WTC11 (cell line): Measurements from ENCODE around the gene AKAP13. TPM values are rescaled to one million over a fixed set of nuclear protein-coding genes. Genes with fewer than 3 reads are reported as not detected.

Experiments
- ATAC-seq: fragments of 200-7000 bp; cut with Tn5 transposase; 2 replicates; pipeline ENCODE4 v1.10.0; 2021; ENCODE audit warnings: mild to moderate bottlenecking, moderate library complexity
- CTCF ChIA-PET: fragments of 300-600 bp; sonication (Branson Sonifier 250); formaldehyde crosslinking; loops from one replicate; lab custom pipeline; 2021; ENCODE audit warnings: antibody characterized with exemption; lab: Charles Lee
- POLR2A ChIA-PET: fragments of 350-600 bp; sonication (Branson Sonifier 250); formaldehyde crosslinking; loops from one replicate; lab custom pipeline; 2021; ENCODE audit warnings: antibody characterized with exemption; lab: Charles Lee
- DNase-seq: peaks from one replicate; pipeline ENCODE4 v3.0.0; 2021; ENCODE audit warnings: low spot score
- H3K27ac Mint-ChIP-seq: 2 replicates; pipeline ENCODE4 v1.8.0; 2021; ENCODE audit warnings: mixed read lengths
- H3K27me3 Mint-ChIP-seq: 2 replicates; pipeline ENCODE4 v1.8.0; 2021; ENCODE audit warnings: low read depth, mild to moderate bottlenecking, moderate library complexity, mixed read lengths
- H3K36me3 Mint-ChIP-seq: 2 replicates; pipeline ENCODE4 v1.8.0; 2021; ENCODE audit warnings: mixed read lengths
- H3K4me1 Mint-ChIP-seq: 2 replicates; pipeline ENCODE4 v1.8.0; 2022; ENCODE audit warnings: mixed read lengths
- H3K4me3 Mint-ChIP-seq: 2 replicates; pipeline ENCODE4 v1.8.0; 2021; ENCODE audit warnings: mild to moderate bottlenecking, moderate library complexity, mixed read lengths
- H3K9me3 Mint-ChIP-seq: 2 replicates; pipeline ENCODE4 v1.8.0; 2021; ENCODE audit warnings: mixed read lengths
- ATF1 ChIP-seq: sonication (generic); formaldehyde crosslinking; IDR thresholded peaks from 2 replicates; pipeline ENCODE4 v1.8.1; 2023; ENCODE audit warnings: mild to moderate bottlenecking, moderate library complexity, missing genetic modification reagents
- ELF4 ChIP-seq: sonication (generic); formaldehyde crosslinking; IDR thresholded peaks from 2 replicates; pipeline ENCODE4 v1.8.1; 2022; ENCODE audit warnings: low read depth, mild to moderate bottlenecking, moderate library complexity, missing genetic modification reagents
- FOXJ3 ChIP-seq: sonication (generic); formaldehyde crosslinking; IDR thresholded peaks from 2 replicates; pipeline ENCODE4 v1.9.0; 2021; ENCODE audit warnings: missing genetic modification reagents, mild to moderate bottlenecking, borderline replicate concordance
- FOXP1 ChIP-seq: sonication (generic); formaldehyde crosslinking; IDR thresholded peaks from 2 replicates; pipeline ENCODE4 v1.8.0; 2022; ENCODE audit warnings: missing genetic modification reagents, mild to moderate bottlenecking, moderate library complexity, borderline replicate concordance
- FOXP4 ChIP-seq: sonication (generic); formaldehyde crosslinking; IDR thresholded peaks from 2 replicates; pipeline ENCODE4 v1.8.0; 2022; ENCODE audit warnings: mild to moderate bottlenecking, missing genetic modification reagents
- IRF2 ChIP-seq: sonication (generic); formaldehyde crosslinking; IDR thresholded peaks from 2 replicates; pipeline ENCODE4 v1.8.0; 2022; ENCODE audit warnings: low read depth, missing genetic modification reagents, borderline replicate concordance
- KAT7 ChIP-seq: sonication (generic); formaldehyde crosslinking; IDR thresholded peaks from 2 replicates; pipeline ENCODE4 v1.8.1; 2023; ENCODE audit warnings: missing genetic modification reagents, mild to moderate bottlenecking, borderline replicate concordance
- NFATC4 ChIP-seq: fragments of 250-450 bp; sonication (Bioruptor Pico); IDR thresholded peaks from 2 replicates; pipeline ENCODE4 v1.9.0; 2021; ENCODE audit warnings: mild to moderate bottlenecking
- NFE2L1 ChIP-seq: sonication (generic); formaldehyde crosslinking; IDR thresholded peaks from 2 replicates; pipeline ENCODE4 v1.8.1; 2023; ENCODE audit warnings: missing genetic modification reagents
- NR2C2 ChIP-seq: sonication (generic); formaldehyde crosslinking; IDR thresholded peaks from 2 replicates; pipeline ENCODE4 v1.8.0; 2022; ENCODE audit warnings: mild to moderate bottlenecking, missing genetic modification reagents
- SOX15 ChIP-seq: fragments of 250-450 bp; sonication (Bioruptor Pico); IDR thresholded peaks from 2 replicates; pipeline ENCODE4 v1.9.0; 2021; ENCODE audit warnings: mild to moderate bottlenecking
- TCF7 ChIP-seq: sonication (generic); formaldehyde crosslinking; IDR thresholded peaks from 2 replicates; pipeline ENCODE4 v1.8.0; 2022; ENCODE audit warnings: mild to moderate bottlenecking, low read depth, missing genetic modification reagents, moderate library complexity
- ZBTB21 ChIP-seq: sonication (generic); formaldehyde crosslinking; IDR thresholded peaks from 2 replicates; pipeline ENCODE4 v1.8.1; 2023; ENCODE audit warnings: mild to moderate bottlenecking, missing genetic modification reagents, borderline replicate concordance
- ZNF232 ChIP-seq: sonication (generic); formaldehyde crosslinking; IDR thresholded peaks from 2 replicates; pipeline ENCODE4 v1.8.0; 2022; ENCODE audit warnings: mild to moderate bottlenecking, missing genetic modification reagents
- ZNF263 ChIP-seq: sonication (generic); formaldehyde crosslinking; IDR thresholded peaks from 2 replicates; pipeline ENCODE4 v1.8.1; 2022; ENCODE audit warnings: low read depth, mild to moderate bottlenecking, moderate library complexity, missing genetic modification reagents
- ZNF512 ChIP-seq: sonication (generic); formaldehyde crosslinking; IDR thresholded peaks from 2 replicates; pipeline ENCODE4 v1.8.1; 2022; ENCODE audit warnings: missing genetic modification reagents, borderline replicate concordance
- ZNF532 ChIP-seq: fragments of 250-450 bp; sonication (Bioruptor Pico); IDR thresholded peaks from 2 replicates; pipeline ENCODE4 v1.9.0; 2021; ENCODE audit warnings: mild to moderate bottlenecking, borderline replicate concordance
- ZSCAN18 ChIP-seq: fragments of 250-450 bp; sonication (Bioruptor Pico); IDR thresholded peaks from 2 replicates; pipeline ENCODE4 v2.1.2; 2022; ENCODE audit warnings: mild to moderate bottlenecking, moderate library complexity
- total RNA-seq: library from RNA; stranded (reverse); gene quantifications from 3 replicates; pipeline ENCODE4 v1.2.3, GENCODE V29; 2021
- TF ChIP-seq, protein P1 (sequence below): sonication (generic); formaldehyde crosslinking; IDR thresholded peaks from 2 replicates; pipeline ENCODE4 v1.8.1; 2022; ENCODE audit warnings: low read depth, mild to moderate bottlenecking, moderate library complexity, missing genetic modification reagents, borderline replicate concordance
- TF ChIP-seq, protein P2 (sequence below): sonication (generic); formaldehyde crosslinking; IDR thresholded peaks from 2 replicates; pipeline ENCODE4 v1.8.1; 2023; ENCODE audit warnings: mild to moderate bottlenecking, missing genetic modification reagents
- TF ChIP-seq, protein P3 (sequence below): sonication (generic); formaldehyde crosslinking; IDR thresholded peaks from 2 replicates; pipeline ENCODE4 v1.8.0; 2022; ENCODE audit warnings: missing genetic modification reagents

AKAP13 gene
- total RNA-seq, 1 experiment from 2014 or later = 50.3 TPM

GRCh38 chr15:85474700-85475316 lies 94.4 kb downstream of the AKAP13 start (continued):
- TF ChIP-seq ZNF532 = no peak

GRCh38 chr15:85475317-85475701 lies 94.9 kb downstream of the AKAP13 start:
- DNase-seq (no peak), ATAC-seq (no peak)
- ChIA-PET POLR2A (no interaction called here), CTCF (interaction anchor here (0.9 to 1.6 kb wide), 2 partner anchors 11 to 144 kb away, joined by 3 to 6 read pairs; no protein-coding TSS in a partner anchor)
- no peak overlapping the region for H3K27ac Mint-ChIP-seq
- no peak overlapping the region for H3K4me3 Mint-ChIP-seq
- H3K27me3 Mint-ChIP-seq = no peaks in the 10 kb centered on the region
- H3K9me3 Mint-ChIP-seq = no peaks in the 10 kb centered on the region
- TF ChIP-seq ZBTB21 (CRISPR knock-in tag) = no peak
- no peak for TF ChIP-seq ZNF232 (CRISPR knock-in tag)
- TF ChIP-seq, protein P1, sequence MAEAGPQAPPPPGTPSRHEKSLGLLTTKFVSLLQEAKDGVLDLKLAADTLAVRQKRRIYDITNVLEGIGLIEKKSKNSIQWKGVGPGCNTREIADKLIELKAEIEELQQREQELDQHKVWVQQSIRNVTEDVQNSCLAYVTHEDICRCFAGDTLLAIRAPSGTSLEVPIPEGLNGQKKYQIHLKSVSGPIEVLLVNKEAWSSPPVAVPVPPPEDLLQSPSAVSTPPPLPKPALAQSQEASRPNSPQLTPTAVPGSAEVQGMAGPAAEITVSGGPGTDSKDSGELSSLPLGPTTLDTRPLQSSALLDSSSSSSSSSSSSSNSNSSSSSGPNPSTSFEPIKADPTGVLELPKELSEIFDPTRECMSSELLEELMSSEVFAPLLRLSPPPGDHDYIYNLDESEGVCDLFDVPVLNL = no peak
- no peak for TF ChIP-seq ATF1 (CRISPR knock-in tag)
- no peak for TF ChIP-seq ZNF263
- TF ChIP-seq, protein P2, sequence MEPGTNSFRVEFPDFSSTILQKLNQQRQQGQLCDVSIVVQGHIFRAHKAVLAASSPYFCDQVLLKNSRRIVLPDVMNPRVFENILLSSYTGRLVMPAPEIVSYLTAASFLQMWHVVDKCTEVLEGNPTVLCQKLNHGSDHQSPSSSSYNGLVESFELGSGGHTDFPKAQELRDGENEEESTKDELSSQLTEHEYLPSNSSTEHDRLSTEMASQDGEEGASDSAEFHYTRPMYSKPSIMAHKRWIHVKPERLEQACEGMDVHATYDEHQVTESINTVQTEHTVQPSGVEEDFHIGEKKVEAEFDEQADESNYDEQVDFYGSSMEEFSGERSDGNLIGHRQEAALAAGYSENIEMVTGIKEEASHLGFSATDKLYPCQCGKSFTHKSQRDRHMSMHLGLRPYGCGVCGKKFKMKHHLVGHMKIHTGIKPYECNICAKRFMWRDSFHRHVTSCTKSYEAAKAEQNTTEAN = no peak
- TF ChIP-seq FOXJ3 = no peak
- TF ChIP-seq ZSCAN18 (CRISPR knock-in tag) = no peak
- no peak for TF ChIP-seq IRF2 (CRISPR knock-in tag)
- no peak for TF ChIP-seq TCF7
- no peak for TF ChIP-seq NFATC4 (CRISPR knock-in tag)
- TF ChIP-seq, protein P3, sequence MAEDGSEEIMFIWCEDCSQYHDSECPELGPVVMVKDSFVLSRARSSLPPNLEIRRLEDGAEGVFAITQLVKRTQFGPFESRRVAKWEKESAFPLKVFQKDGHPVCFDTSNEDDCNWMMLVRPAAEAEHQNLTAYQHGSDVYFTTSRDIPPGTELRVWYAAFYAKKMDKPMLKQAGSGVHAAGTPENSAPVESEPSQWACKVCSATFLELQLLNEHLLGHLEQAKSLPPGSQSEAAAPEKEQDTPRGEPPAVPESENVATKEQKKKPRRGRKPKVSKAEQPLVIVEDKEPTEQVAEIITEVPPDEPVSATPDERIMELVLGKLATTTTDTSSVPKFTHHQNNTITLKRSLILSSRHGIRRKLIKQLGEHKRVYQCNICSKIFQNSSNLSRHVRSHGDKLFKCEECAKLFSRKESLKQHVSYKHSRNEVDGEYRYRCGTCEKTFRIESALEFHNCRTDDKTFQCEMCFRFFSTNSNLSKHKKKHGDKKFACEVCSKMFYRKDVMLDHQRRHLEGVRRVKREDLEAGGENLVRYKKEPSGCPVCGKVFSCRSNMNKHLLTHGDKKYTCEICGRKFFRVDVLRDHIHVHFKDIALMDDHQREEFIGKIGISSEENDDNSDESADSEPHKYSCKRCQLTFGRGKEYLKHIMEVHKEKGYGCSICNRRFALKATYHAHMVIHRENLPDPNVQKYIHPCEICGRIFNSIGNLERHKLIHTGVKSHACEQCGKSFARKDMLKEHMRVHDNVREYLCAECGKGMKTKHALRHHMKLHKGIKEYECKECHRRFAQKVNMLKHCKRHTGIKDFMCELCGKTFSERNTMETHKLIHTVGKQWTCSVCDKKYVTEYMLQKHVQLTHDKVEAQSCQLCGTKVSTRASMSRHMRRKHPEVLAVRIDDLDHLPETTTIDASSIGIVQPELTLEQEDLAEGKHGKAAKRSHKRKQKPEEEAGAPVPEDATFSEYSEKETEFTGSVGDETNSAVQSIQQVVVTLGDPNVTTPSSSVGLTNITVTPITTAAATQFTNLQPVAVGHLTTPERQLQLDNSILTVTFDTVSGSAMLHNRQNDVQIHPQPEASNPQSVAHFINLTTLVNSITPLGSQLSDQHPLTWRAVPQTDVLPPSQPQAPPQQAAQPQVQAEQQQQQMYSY (CRISPR knock-in tag) = no peak
- TF ChIP-seq SOX15 (CRISPR knock-in tag) = no peak
- no peak for TF ChIP-seq NFE2L1 (CRISPR knock-in tag)
- TF ChIP-seq FOXP4 (CRISPR knock-in tag) = no peak
- no peak for TF ChIP-seq FOXP1 (CRISPR knock-in tag)
- TF ChIP-seq KAT7 (CRISPR knock-in tag) = no peak
- no peak for TF ChIP-seq ZNF512
- TF ChIP-seq NR2C2 = no peak
- TF ChIP-seq ELF4 = no peak
- no peaks in the 10 kb centered on the region for H3K36me3 Mint-ChIP-seq
- peaks cover 60% of the 10 kb centered on the region for H3K4me1 Mint-ChIP-seq
